OCI-LY1 (cell line): ENCODE measurements around the gene CRP.

Source experiments
- H2AFZ ChIP-seq: fragments of 200-600 bp; sonication (generic), shearing (Covaris generic); 2 replicates; pipeline ENCODE4 v1.6.0; 2014; ENCODE audit warnings: antibody characterized with exemption, mild to moderate bottlenecking, low read length
- H3F3A ChIP-seq: fragments of 200-600 bp; sonication (generic), shearing (Covaris generic); 2 replicates; pipeline ENCODE4 v1.6.0; 2014; ENCODE audit warnings: mild to moderate bottlenecking, antibody characterized with exemption, low read length, moderate library complexity; ENCODE audit not compliant: insufficient read depth
- H3K27ac ChIP-seq: fragments of 200-600 bp; sonication (generic); 2 replicates; pipeline ENCODE4 v1.5.1; 2014; ENCODE audit warnings: low read length, mixed run types, mild to moderate bottlenecking, low read depth; ENCODE audit not compliant: poor library complexity, severe bottlenecking
- H3K27me3 ChIP-seq: fragments of 200-600 bp; sonication (generic); 2 replicates; pipeline ENCODE4 v1.6.0; 2014; ENCODE audit warnings: antibody characterized with exemption, mild to moderate bottlenecking, low read length, moderate library complexity; ENCODE audit not compliant: insufficient read depth
- H3K36me3 ChIP-seq: fragments of 200-600 bp; sonication (generic); 2 replicates; pipeline ENCODE4 v1.6.1; 2014; ENCODE audit warnings: mild to moderate bottlenecking, antibody characterized with exemption, low read length, moderate library complexity, mixed read lengths; ENCODE audit not compliant: insufficient read depth
- H3K4me1 ChIP-seq: fragments of 200-600 bp; sonication (generic); 2 replicates; pipeline ENCODE4 v1.5.1; 2014; ENCODE audit warnings: mild to moderate bottlenecking, low read length, moderate library complexity; ENCODE audit not compliant: insufficient read depth, severe bottlenecking
- H3K4me2 ChIP-seq: fragments of 200-600 bp; sonication (generic), shearing (Covaris generic); 2 replicates; pipeline ENCODE4 v1.6.1; 2014; ENCODE audit warnings: low read length
- H3K4me3 ChIP-seq: fragments of 200-600 bp; sonication (generic); 2 replicates; pipeline ENCODE4 v1.5.1; 2014; ENCODE audit warnings: low read length, low read depth, mild to moderate bottlenecking, mixed read lengths; ENCODE audit not compliant: poor library complexity, severe bottlenecking
- H3K79me2 ChIP-seq: fragments of 200-600 bp; shearing (Covaris generic); 2 replicates; pipeline ENCODE4 v1.6.1; 2016; ENCODE audit warnings: mixed run types, low read length, mixed read lengths; ENCODE audit not compliant: insufficient read depth
- H3K9ac ChIP-seq: fragments of 200-600 bp; sonication (generic), shearing (Covaris generic); 2 replicates; pipeline ENCODE4 v1.6.1; 2014; ENCODE audit warnings: mild to moderate bottlenecking, low read length, mixed read lengths
- H3K9me2 ChIP-seq: fragments of 200-600 bp; sonication (generic), shearing (Covaris generic); 2 replicates; pipeline ENCODE4 v1.6.1; 2014; ENCODE audit warnings: low read depth, mild to moderate bottlenecking, low read length, mixed read lengths
- H3K9me3 ChIP-seq: fragments of 200-600 bp; shearing (Covaris generic); 2 replicates; pipeline ENCODE4 v1.6.1; 2014; ENCODE audit warnings: low read length, mixed read lengths
- H4K20me1 ChIP-seq: fragments of 200-600 bp; sonication (generic), shearing (Covaris generic); 2 replicates; pipeline ENCODE4 v1.6.0; 2016; ENCODE audit warnings: mild to moderate bottlenecking, low read length; ENCODE audit not compliant: insufficient read depth
- CTCF ChIP-seq: fragments of 200-600 bp; sonication (generic), shearing (Covaris generic); IDR thresholded peaks from 2 replicates; pipeline ENCODE4 v1.5.1; 2017; ENCODE audit warnings: mild to moderate bottlenecking, antibody characterized with exemption, low read length, moderate library complexity, mixed read lengths
- EZH2 ChIP-seq: fragments of 200-600 bp; sonication (generic), shearing (Covaris generic); IDR thresholded peaks from 2 replicates; pipeline ENCODE4 v1.8.0; 2017; ENCODE audit warnings: borderline replicate concordance, mixed run types, mild to moderate bottlenecking, antibody characterized with exemption, low read length, moderate library complexity, mixed read lengths

The CRP gene

DNA sequence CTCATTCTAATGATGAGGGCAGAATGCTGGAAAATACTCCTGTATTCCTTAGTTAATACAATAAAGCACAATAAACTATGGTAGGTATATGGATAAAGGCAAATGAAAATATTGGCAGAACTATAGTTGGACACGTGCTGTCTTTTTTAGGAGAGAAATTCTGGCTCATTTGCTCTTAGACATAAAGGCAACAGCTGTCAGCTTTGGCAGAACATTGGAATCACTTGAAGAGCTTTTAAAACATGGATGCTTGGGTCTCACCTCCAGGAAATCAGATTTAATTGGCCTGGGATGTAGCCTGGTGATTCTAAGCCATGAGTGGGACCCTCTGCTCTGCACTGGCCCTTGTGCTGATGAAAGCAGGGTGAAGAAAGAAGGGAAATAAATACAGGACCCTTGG, 9.9 kb downstream of the CRP start:
- Histone ChIP-seq H3K9ac (no peak overlapping the region), H3K4me3 (no peak overlapping the region), H3K79me2 (no peaks in the 10 kb centered on the region), H3K27me3 (no peaks in the 10 kb centered on the region), H3K36me3 (no peaks in the 10 kb centered on the region), H3F3A (no peaks in the 10 kb centered on the region), H4K20me1 (no peaks in the 10 kb centered on the region), H3K9me2 (no peaks in the 10 kb centered on the region), H2AFZ (no peak overlapping the region), H3K4me2 (no peak overlapping the region), H3K4me1 (no peaks in the 10 kb centered on the region), H3K9me3 (no peaks in the 10 kb centered on the region), H3K27ac (no peak overlapping the region)
- TF ChIP-seq EZH2 (no peak), CTCF (no peak)

DNA sequence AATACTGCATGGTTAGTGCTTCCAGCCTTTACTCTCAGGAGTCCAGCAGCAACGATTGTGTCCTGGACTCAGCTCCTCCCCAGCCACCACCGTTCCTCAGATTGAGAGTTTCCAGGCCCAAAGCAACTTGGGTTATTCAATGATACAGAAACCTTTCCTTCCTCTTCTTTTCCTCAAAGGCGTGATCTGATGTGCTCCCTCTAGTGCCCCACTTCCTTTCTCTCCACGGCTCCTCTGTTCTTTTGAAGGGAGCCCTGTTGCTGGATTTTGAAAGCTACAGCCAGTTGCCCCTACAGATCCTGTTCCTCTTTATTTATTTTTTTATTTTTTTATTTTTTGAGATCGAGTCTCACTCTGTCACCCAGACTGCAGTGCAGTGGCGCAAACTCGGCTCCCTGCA, 14.1 kb downstream of the CRP start:
- no peaks in the 10 kb centered on the region for H3K79me2 ChIP-seq
- TF ChIP-seq CTCF (no peak), EZH2 (no peak)
- H3K36me3 ChIP-seq = no peaks in the 10 kb centered on the region
- H3K4me1 ChIP-seq = no peaks in the 10 kb centered on the region
- H4K20me1 ChIP-seq = no peaks in the 10 kb centered on the region
- no peaks in the 10 kb centered on the region for H3K9me3 ChIP-seq
- no peak overlapping the region for H3K27ac ChIP-seq
- H3K4me2 ChIP-seq = no peak overlapping the region
- no peak overlapping the region for H3K9ac ChIP-seq
- no peaks in the 10 kb centered on the region for H3K9me2 ChIP-seq
- H3K4me3 ChIP-seq = no peak overlapping the region
- H3F3A ChIP-seq = no peaks in the 10 kb centered on the region
- no peaks in the 10 kb centered on the region for H3K27me3 ChIP-seq
- no peak overlapping the region for H2AFZ ChIP-seq

DNA sequence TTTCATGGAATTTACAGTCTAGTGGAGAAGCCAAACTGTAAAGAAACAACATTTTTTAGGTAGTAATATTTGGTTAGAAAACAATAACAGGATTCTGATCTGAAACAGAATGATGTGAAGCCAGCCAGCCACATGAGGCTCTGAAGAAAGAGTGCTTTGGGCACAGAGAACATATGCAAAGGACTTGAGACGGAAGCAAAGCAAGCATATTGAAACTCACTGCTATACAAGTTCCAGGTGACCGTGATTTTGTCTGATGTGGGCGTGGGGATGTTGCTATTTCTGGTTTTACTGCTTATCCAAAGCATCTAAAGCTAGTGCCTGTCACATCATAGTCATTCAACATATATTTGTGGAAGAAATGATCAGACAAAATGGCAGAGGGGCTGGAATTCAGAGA, 14.7 kb downstream of the CRP start:
- Histone ChIP-seq H3K4me3 (no peak overlapping the region), H3K9me3 (no peaks in the 10 kb centered on the region), H3F3A (no peaks in the 10 kb centered on the region), H4K20me1 (no peaks in the 10 kb centered on the region), H3K79me2 (no peaks in the 10 kb centered on the region), H3K36me3 (no peaks in the 10 kb centered on the region), H3K27ac (no peak overlapping the region), H3K9ac (no peak overlapping the region), H3K4me1 (no peaks in the 10 kb centered on the region), H2AFZ (no peak overlapping the region), H3K27me3 (no peaks in the 10 kb centered on the region), H3K4me2 (no peak overlapping the region), H3K9me2 (no peaks in the 10 kb centered on the region)
- TF ChIP-seq CTCF (no peak), EZH2 (no peak)
